DMS153 treated with DMSO at 0.1 percent for 48 hours (cell line): ENCODE data around the gene NUP214.
"Not testable (repeated sequence)": the region's sequence is repeated elsewhere in the genome, so short reads cannot be mapped to it uniquely, and the experiment has no call there.

Source experiments
- DNase-seq: peaks from one replicate; lab custom pipeline; 2025; ENCODE audit not compliant: unreplicated experiment; lab: John Stamatoyannopoulos, UW

Gene NUP214

DNA sequence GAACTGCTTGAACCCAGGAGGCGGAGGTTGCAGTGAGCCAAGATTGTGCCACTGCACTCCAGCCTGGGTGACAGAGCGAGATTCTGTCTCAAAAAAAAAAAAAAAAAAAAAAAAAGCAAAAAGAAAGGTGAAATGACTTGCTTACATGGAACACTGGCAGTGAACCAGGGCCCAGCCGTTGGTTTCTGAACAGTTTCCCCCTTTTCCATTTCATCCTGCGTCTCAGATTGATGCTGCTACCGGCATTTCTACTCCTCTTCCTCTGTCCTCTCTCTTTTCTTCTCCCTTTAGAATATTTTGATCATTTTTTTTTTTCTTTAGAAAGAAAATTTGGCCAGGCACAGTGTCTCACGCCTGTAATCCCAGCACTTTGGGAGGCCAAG lies 10.0 kb upstream of the NUP214 start:
- DNase-seq = not testable (repeated sequence)

DNA sequence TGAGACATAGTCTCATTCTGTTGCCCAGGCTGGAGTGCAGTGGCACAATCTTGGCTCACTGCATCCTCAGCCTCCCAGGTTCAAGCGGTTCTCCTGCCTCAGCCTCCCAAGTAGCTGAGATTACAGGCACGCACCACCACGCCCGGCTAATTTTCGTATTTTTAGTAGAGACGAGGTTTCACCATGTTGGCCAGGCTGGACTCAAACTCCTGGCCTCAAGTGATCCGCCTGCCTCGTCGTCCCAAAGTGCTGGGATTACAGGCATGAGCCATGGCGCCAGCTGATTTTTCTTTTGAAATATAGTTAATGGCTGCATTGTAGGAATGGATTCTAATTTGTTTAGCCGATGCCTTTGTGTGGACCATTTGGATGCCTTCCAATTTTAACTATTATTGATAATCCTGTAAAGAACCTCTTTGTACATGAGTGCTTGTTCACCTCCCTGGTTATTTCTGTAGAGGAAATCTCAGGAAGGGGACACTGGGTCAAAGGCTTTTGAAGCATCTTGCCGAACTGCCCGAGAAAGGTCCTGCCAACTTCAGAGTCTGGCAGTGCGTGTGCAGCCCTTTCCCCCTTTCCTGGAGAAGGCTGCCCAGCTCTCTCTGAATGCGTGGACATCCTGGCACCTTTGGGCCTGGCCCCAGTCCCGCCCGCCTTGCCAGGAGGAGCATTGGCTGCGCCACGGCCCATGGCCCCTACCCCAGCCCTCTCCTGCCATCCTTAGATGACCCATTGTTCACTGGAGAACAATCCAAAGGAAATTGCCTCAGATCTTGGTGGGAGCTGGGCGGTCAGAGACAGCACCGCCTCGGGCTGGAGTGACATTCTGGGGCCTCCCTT lies 8.9 kb upstream of the NUP214 start:
- DNase-seq = no peak

DNA sequence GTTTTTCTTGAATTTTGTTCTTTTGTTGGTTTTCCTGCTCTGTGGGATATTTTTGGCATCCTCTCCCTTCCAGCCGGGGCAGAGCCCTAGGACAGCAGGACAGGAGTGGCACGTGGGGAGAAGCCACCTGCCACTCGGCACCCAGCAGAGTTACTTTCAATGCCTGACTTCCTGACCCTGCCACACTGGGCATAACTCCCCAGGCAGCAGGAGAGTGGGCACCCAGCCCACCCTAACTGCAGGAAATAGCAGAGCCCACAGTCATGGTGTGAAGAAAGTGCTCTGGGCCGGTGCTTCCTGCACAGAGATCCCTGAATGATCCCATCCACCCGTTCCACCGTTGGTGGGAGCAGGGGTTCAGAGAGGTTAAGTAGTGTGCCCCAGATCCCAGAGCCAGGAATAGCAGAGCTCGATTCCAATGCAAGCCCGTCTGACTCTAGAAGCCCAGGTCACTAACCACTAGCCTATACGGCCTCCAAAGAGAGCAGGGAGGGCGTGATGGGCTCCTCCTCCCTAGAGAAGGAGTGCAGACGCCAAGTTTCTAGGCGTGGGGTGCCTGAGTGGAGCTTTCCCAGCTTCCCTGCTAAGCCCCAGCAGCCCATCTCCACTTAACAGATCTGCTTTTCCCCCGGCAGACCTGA lies 8.1 kb upstream of the NUP214 start:
- no peak for DNase-seq

DNA sequence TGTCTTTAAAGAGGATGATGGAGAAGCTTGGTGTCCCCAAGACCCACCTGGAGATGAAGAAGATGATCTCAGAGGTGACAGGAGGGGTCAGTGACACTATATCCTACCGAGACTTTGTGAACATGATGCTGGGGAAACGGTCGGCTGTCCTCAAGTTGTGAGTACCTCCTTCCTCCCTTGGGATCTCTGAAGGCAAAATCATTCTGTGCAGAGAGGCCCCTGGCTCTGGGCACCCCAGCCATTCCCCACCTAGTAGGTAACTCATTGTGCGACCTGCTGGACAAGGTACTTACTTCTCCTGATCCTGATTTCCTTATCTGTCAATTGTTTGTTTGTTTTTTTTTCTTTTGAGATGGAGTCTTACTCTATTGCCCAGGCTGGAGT lies 7.6 kb upstream of the NUP214 start:
- no peak for DNase-seq

DNA sequence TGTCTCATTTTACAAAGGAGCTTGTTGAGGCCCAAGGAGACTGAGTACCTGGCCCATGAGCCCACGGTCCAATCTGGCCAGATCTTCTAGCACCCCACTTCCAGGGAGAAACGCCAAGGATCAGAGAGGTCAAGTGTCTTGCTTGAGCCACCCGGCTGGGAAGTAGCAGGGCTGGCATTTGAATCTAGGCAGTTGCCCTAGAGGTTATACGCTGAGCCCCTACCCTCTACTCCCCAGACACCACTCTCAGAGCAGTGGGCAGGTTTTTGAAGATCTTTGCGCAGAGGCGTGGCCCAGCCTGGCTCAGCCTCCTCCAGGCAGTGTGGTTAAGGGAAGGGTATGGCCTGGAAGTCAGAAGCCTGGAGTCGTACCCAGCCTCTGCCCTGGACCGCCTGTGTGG lies 5.8 kb upstream of the NUP214 start:
- no peak for DNase-seq

DNA sequence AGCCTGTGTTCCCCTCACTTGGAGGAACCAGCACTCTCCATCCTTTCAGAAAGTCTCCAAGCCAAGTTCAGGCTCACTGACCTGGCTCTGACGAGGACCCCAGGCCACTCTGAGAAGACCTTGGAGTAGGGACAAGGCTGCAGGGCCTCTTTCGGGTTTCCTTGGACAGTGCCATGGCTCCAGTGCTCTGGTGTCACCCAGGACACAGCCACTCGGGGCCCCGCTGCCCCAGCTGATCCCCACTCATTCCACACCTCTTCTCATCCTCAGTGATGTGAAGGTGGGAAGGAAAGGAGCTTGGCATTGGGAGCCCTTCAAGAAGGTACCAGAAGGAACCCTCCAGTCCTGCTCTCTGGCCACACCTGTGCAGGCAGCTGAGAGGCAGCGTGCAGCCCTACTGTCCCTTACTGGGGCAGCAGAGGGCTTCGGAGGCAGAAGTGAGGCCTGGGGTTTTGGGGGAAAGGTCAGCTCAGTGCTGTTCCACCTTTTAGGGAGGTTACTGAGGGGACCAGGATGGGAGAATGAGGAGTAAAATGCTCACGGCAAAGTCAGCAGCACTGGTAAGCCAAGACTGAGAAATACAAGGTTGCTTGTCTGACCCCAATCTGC lies 4.7 kb upstream of the NUP214 start:
- DNase-seq = no peak

DNA sequence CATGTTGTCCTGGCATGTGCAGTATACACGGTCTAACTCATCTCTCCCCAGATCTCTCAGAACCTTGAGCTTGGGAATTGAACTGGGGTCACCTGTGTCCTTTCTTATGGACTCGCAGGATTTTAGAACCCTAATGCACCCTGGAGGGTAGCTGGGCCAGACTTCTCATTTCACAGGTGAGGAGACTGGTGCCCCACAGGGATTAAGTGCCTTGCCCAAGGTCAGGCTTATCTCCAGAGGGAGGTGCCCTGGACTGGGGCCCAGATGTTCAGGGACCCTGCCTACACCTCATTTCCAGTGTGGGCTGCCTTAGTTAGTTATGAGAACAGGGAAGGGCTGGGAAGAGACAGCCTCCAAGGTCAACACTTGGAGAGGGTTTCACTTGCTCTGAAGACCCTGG lies 4.0 kb upstream of the NUP214 start:
- no peak for DNase-seq

DNA sequence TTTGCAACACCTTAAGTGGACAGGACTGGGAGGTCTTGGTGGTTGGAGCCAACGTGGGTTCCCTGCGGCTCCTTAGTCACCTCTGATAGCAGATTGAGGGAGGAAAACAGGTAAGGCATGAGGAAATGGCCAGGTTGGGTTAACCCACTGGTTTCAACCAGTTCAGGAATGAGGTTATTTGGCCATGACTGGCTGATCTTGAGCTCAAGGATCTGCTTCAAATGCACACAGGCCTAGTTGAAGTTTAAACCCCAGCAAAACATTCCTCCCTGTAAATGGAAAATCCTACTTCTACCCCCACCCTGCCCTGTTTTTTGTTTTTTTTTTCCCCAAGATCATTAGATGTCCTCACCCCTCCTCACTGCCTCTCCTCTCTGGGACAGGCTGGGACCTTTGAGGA lies 3.2 kb upstream of the NUP214 start:
- no peak for DNase-seq

DNA sequence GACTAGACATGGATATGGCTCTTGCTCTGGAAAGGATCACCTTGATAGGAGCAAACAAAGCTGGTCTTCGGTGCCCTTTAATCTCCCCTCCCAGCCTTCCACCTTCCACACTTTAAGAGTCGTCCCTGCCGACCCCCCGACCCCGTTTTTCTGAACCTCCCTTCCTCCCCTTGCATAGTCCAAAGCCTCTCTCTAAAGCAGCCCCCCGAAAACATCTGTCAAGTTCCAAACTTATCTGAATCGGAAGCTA lies 423 bp upstream of the NUP214 start:
- no peak for DNase-seq

DNA sequence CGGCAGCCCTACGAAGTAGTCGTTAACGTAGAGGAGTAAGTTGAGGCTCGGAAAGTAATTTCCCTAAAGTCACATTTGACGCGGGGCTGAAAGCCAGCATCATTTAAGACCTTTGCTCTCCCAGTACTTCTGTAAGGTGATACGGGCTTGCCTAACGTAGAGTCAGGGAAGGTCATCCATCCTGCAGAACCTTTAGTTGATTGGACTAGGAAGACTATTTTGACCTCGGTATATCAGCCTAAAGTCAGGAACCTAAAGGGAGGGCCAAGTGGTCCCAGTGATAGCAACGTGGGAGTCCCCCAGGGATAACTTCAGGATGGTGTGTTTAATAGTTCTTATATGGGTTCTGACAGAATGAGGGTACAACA lies 657 bp downstream of the NUP214 start:
- no peak for DNase-seq

DNA sequence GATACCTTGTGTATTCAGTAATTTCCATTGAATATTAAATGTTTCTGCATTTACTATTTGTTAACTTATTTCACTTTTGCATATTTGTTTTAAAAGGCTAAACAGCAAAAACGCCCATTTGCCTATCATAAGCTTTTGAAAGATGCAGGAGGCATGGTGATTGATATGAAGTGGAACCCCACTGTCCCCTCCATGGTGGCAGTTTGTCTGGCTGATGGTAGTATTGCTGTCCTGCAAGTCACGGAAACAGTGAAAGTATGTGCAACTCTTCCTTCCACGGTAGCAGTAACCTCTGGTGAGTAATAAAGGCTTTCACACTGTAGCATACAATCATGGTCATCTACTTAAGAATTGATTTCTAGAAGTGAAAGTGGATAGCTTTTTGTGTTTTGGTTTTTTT lies 3.8 kb downstream of the NUP214 start:
- no peak for DNase-seq

DNA sequence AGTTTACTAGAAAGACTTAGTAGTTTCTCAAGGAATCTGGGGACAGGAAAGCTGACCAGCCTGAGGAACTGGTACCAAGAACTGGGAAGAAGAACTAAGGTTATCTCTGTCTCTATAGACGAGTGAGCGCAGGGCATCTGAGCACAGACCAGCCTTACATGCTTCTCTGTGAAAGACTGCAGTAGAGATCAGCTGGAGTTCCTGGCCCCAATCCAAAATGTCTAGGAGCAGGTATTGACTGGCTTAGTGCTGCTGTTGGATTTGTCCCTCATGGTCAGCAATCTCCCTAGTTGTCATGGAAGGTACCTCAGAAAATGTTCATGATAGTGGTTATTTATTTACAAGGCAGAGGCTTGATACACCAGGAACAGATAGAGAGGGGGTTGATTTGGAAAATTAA lies 13.3 kb downstream of the NUP214 start:
- DNase-seq = no peak

DNA sequence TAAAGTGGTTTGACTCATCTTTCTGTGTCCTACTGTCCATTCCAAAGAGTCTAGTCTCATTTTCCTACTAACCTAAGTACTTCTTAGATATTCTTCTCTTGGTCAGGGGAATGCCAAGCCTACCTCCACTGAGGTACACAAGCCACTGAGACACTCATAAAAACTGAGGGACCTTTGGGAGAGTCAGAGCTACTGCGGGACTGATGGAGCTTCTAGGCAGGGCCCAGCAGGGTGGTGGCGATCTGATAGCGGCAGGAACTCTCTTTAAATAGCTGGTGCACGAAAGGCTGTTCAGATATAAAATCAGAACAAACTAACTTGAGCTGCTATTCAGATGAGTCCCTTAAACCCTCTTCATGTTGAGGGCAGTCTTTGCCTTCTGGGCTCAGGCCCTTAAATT lies 14.7 kb downstream of the NUP214 start:
- DNase-seq = no peak

DNA sequence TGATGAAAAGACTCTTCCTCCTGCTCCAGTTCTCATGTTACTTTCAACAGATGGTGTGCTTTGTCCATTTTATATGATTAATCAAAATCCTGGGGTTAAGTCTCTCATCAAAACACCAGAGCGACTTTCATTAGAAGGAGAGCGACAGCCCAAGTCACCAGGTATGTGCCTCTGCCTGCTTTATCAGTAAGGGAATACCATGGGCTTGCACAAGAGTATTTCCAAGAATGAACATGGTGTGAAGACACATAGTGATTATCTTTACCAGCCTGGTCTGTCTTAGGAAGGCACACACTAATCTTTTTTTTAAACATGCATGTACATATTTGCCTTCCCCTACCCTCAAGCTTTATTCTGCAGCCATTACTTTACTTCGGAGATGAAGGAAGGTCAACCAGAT lies 15.2 kb downstream of the NUP214 start:
- DNase-seq = no peak

DNA sequence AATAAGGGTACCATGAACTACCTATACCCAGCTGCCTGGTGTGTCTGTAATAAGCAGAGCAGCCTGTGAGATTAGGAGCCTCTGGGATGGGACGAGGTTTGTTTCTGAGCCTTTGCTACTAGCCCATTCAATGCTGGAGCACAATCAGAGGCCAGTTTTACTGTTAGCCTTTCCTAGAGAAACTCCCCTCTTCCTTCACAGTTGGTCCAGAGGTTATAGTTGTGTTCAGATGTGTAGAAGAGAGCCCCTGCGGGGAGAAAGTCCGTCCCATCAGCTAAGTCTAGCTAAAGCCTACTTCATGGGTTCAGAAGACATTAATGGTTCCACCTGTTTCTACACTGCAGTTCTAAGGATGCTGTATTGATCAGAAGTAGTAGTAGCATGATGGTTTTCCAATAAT lies 16.8 kb downstream of the NUP214 start:
- no peak for DNase-seq

DNA sequence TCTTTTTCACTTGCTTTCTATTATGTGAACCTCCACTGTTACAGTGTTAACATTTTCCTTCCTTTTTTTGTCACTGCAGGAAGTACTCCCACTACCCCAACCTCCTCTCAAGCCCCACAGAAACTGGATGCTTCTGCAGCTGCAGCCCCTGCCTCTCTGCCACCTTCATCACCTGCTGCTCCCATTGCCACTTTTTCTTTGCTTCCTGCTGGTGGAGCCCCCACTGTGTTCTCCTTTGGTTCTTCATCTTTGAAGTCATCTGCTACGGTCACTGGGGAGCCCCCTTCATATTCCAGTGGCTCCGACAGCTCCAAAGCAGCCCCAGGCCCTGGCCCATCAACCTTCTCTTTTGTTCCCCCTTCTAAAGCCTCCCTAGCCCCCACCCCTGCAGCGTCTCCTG lies 18.8 kb downstream of the NUP214 start:
- DNase-seq = no peak

DNA sequence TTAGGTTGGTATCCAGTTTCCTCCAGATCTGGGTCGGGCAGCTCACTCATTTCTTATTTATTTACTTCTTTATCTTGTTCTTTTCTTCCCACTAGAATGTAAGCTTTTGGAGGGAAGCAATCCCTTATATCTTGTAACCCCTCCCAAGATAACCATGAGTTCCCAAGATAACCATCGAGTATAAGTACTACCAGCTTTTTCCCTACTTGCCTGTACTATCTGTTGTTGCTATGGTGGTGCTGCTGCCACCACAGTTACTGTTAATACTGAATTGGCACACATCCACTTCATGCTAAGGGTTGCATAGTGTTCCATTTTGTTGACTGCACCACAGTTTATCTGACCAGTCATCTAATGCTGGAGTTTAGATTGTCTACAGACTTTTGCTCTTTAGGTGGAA lies 19.9 kb downstream of the NUP214 start:
- no peak for DNase-seq

DNA sequence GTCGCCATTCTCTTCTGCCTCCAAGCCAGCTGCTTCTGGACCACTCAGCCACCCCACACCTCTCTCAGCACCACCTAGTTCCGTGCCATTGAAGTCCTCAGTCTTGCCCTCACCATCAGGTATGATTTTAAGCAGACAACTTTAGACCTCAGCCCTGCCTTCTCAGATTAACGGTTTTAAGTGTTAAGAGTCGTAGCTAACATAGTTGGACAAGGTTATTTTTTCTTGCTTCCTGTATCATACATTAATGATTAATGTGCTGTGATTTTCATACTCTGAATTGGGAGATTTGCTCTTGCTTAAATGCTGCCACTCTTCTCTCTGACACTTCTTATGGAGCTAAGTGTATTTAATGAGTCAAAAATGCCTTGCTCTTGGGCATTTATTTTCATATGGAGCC lies 20.8 kb downstream of the NUP214 start:
- DNase-seq = no peak

DNA sequence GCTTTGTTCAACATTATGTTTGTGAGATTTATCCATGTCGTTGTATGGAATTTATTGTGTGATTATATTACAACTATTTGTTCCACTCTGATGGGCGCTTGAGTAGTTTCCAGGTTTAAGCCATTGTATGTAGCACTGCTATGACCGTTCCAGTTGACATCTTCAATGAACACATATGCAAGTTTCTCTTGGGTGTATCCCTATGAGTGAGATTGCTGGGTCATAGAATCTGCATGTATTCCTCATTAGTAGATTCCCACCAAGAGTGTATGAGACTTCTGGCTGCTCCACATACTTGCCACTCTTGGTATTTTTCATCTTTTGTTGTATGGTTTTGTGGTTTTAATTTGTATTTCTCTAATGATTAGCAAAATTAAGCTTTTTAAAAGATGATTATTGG lies 22.9 kb downstream of the NUP214 start:
- no peak for DNase-seq

DNA sequence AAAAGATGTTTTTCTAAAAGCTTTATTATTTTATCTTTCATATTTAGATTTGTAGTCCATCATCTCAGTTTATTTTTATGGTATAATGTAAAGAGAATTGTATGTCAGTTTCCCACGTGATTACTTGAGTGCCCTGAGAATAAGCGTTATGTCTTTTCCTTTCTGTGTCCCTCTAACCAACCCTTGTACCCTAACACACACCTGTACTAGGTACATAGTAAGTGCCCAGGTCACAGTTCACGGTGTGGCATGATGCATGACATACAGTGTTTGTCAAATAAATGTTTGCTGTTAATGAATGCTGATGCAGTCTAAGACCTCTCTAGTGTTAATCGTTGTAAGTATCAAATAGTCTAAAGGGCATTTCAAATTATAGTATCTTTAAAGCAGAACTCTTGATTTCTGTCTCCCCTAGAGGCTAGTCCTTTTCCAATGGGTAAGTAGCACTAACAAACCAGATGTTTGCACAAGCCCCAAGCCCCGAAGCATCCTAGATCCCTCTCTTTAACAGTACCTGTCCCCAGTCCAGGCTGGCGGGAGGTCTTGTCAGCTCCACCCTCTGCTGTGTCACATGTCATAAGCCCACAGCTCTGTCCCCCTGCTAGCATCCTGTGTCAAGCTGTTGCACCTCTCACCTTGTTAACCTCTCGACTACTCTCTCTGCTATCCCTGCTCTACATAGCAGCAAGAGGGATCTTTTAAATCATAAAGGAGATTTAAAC lies 23.7 kb downstream of the NUP214 start:
- DNase-seq = no peak

DNA sequence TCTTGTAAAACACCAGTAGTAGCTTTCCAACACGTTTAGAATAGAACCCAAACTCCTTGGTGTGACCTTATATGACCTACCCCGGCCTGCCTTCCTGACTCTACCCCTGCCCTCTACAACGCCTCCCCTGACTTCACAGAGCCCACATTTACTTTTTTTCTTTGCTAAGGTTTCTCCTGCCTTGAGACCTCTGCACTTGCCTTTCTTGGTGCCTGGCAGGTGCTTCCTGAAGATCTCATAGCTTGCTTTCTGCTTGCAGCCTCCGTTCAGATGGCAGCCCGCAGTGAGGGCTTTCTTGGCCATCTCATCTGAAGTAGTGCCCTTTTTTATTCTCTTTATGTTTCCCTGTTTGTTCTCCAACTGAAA lies 24.3 kb downstream of the NUP214 start:
- no peak for DNase-seq

DNA sequence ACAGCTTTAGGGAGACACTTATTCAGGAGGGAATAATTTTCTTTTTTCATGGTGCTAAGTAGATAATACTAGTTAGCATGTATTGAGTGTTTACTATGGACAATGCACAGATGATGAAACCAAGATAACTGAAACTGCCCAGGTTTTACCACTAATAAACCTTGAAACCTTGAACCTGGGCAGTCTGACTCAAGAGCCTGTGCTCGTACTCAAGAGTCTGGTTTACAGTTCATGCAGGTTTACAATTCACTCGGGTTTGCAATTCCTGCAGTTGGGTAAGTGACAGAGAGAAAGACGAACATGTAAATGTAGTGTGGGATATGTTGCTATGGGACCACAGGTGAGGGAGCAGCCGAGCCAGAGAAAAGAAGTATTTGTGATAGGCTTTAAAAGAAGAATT lies 28.2 kb downstream of the NUP214 start:
- DNase-seq = no peak
